ENCODE measurements around the gene ITGB1.

DNA sequence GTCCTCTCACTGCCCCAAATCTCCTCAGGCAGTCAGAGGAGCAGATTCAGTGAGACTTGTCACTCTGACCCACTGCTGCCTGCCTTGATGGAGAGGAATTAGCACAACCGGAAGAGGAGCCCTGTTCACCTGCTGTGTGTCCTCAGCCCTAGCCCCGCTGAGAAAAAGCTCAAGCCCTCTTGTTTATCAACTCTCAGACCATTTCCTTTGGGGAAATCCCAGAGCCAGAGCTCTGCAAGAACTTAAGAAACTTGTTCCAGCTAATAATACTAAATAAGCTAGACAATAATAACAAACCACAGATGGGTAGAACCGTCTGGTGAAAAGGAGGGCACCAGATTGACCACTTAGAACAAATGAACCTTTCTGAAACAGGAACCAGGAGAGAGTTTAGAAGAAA, 37.7 kb upstream of the ITGB1 start:
- TF ChIP-seq CTCF (conservative IDR thresholded peaks at IDR 0.05 in 1 of 2, IDR thresholded peaks at IDR 0.05 in 1 of 2; ENCODE audit: extremely low read depth in 1 of 2, insufficient read depth in 1 of 2, low read depth in 1 of 2, low read length in 2 of 2) (no peak), EZH2 (IDR thresholded peaks at IDR 0.05; ENCODE audit: borderline replicate concordance, low read length) (no peak)

All from mammary epithelial cell (primary cell).